ENCODE results near the gene MRPL55. TPM values are rescaled to one million over a fixed set of nuclear protein-coding genes. Genes with fewer than 3 reads are reported as not detected.

MRPL55 gene
- total RNA-seq, 1 experiment from 2014 or later: 76.6 TPM

GRCh38 chr1:228154670-228155571 lies 45.8 kb upstream of the MRPL55 start:
- DNase-seq: no peak
- no peaks in the 10 kb centered on the region for H3K36me3 ChIP-seq (ENCODE audit: insufficient read depth, low read length)
- H3K9me2 ChIP-seq (replicated peaks; ENCODE audit: insufficient read depth, low read length): no peaks in the 10 kb centered on the region
- H3K9ac ChIP-seq (ENCODE audit: low read length): no peak overlapping the region
- H4K20me1 ChIP-seq (ENCODE audit: insufficient read depth, low read depth, low read length): no peaks in the 10 kb centered on the region
- H3K4me3 ChIP-seq (ENCODE audit: low read length): no peak overlapping the region
- H3K9me3 ChIP-seq (ENCODE audit: low read length): no peaks in the 10 kb centered on the region
- no peaks in the 10 kb centered on the region for H3K4me1 ChIP-seq (ENCODE audit: low read length)
- no peak overlapping the region for H3K27ac ChIP-seq (ENCODE audit: low read length)
- no peak overlapping the region for H2AFZ ChIP-seq (ENCODE audit: low read length)
- H3K4me2 ChIP-seq (ENCODE audit: low read depth, low read length, poor library complexity, severe bottlenecking): no peak overlapping the region
- H3K79me2 ChIP-seq (ENCODE audit: low read length): no peaks in the 10 kb centered on the region
- H3K27me3 ChIP-seq (ENCODE audit: low read length): no peaks in the 10 kb centered on the region

- H3K9ac ChIP-seq (ENCODE audit: low read length): no peak overlapping the region
- no peaks in the 10 kb centered on the region for H4K20me1 ChIP-seq (ENCODE audit: insufficient read depth, low read depth, low read length)
- H2AFZ ChIP-seq (ENCODE audit: low read length): no peak overlapping the region
- no peak overlapping the region for H3K27ac ChIP-seq (ENCODE audit: low read length)
- no peaks in the 10 kb centered on the region for H3K27me3 ChIP-seq (ENCODE audit: low read length)
- no peaks in the 10 kb centered on the region for H3K36me3 ChIP-seq (ENCODE audit: insufficient read depth, low read length)
- no peak for DNase-seq
- H3K4me1 ChIP-seq (ENCODE audit: low read length): no peaks in the 10 kb centered on the region
- H3K9me3 ChIP-seq (ENCODE audit: low read length): no peaks in the 10 kb centered on the region
- H3K79me2 ChIP-seq (ENCODE audit: low read length): no peaks in the 10 kb centered on the region
- no peak overlapping the region for H3K4me3 ChIP-seq (ENCODE audit: low read length)
- H3K4me2 ChIP-seq (ENCODE audit: low read depth, low read length, poor library complexity, severe bottlenecking): no peak overlapping the region
- H3K9me2 ChIP-seq (replicated peaks; ENCODE audit: insufficient read depth, low read length): no peaks in the 10 kb centered on the region
Observed at GRCh38 chr1:228154021-228154669, 45.0 kb upstream of the MRPL55 start.

- Histone ChIP-seq H4K20me1 (ENCODE audit: insufficient read depth, low read depth, low read length) (no peaks in the 10 kb centered on the region), H3K27me3 (ENCODE audit: low read length) (no peaks in the 10 kb centered on the region), H2AFZ (ENCODE audit: low read length) (no peak overlapping the region), H3K9ac (ENCODE audit: low read length) (no peak overlapping the region), H3K36me3 (ENCODE audit: insufficient read depth, low read length) (no peaks in the 10 kb centered on the region), H3K79me2 (ENCODE audit: low read length) (no peaks in the 10 kb centered on the region), H3K27ac (ENCODE audit: low read length) (no peak overlapping the region), H3K9me2 (replicated peaks; ENCODE audit: insufficient read depth, low read length) (no peaks in the 10 kb centered on the region), H3K4me1 (ENCODE audit: low read length) (no peaks in the 10 kb centered on the region), H3K9me3 (ENCODE audit: low read length) (no peaks in the 10 kb centered on the region), H3K4me2 (ENCODE audit: low read depth, low read length, poor library complexity, severe bottlenecking) (no peak overlapping the region), H3K4me3 (ENCODE audit: low read length) (no peak overlapping the region)
- no peak for DNase-seq
Observed at GRCh38 chr1:228152918-228153258, 43.8 kb upstream of the MRPL55 start.

GRCh38 chr1:228152097-228152917 lies 43.2 kb upstream of the MRPL55 start:
- Histone ChIP-seq H3K27ac (ENCODE audit: low read length) (no peak overlapping the region), H3K9ac (ENCODE audit: low read length) (no peak overlapping the region), H3K9me2 (replicated peaks; ENCODE audit: insufficient read depth, low read length) (no peaks in the 10 kb centered on the region), H3K36me3 (ENCODE audit: insufficient read depth, low read length) (no peaks in the 10 kb centered on the region), H3K4me1 (ENCODE audit: low read length) (no peaks in the 10 kb centered on the region), H4K20me1 (ENCODE audit: insufficient read depth, low read depth, low read length) (no peaks in the 10 kb centered on the region), H3K27me3 (ENCODE audit: low read length) (no peaks in the 10 kb centered on the region), H2AFZ (ENCODE audit: low read length) (no peak overlapping the region), H3K9me3 (ENCODE audit: low read length) (no peaks in the 10 kb centered on the region), H3K4me2 (ENCODE audit: low read depth, low read length, poor library complexity, severe bottlenecking) (no peak overlapping the region), H3K79me2 (ENCODE audit: low read length) (no peaks in the 10 kb centered on the region), H3K4me3 (ENCODE audit: low read length) (no peak overlapping the region)
- DNase-seq: no peak

GRCh38 chr1:228151180-228151925 lies 42.3 kb upstream of the MRPL55 start:
- DNase-seq: no peak
- Histone ChIP-seq H2AFZ (ENCODE audit: low read length) (no peak overlapping the region), H4K20me1 (ENCODE audit: insufficient read depth, low read depth, low read length) (no peaks in the 10 kb centered on the region), H3K9ac (ENCODE audit: low read length) (no peak overlapping the region), H3K9me3 (ENCODE audit: low read length) (no peaks in the 10 kb centered on the region), H3K27ac (ENCODE audit: low read length) (no peak overlapping the region), H3K9me2 (replicated peaks; ENCODE audit: insufficient read depth, low read length) (no peaks in the 10 kb centered on the region), H3K4me1 (ENCODE audit: low read length) (no peaks in the 10 kb centered on the region), H3K36me3 (ENCODE audit: insufficient read depth, low read length) (no peaks in the 10 kb centered on the region), H3K27me3 (ENCODE audit: low read length) (no peaks in the 10 kb centered on the region), H3K79me2 (ENCODE audit: low read length) (no peaks in the 10 kb centered on the region; the same call in 1 of the 2 replicates), H3K4me3 (ENCODE audit: low read length) (no peak overlapping the region), H3K4me2 (ENCODE audit: low read depth, low read length, poor library complexity, severe bottlenecking) (no peak overlapping the region)

- Histone ChIP-seq H3K4me2 (ENCODE audit: low read depth, low read length, poor library complexity, severe bottlenecking) (no peak overlapping the region), H3K9ac (ENCODE audit: low read length) (no peak overlapping the region), H3K36me3 (ENCODE audit: insufficient read depth, low read length) (no peaks in the 10 kb centered on the region), H3K9me3 (ENCODE audit: low read length) (no peaks in the 10 kb centered on the region), H3K27me3 (ENCODE audit: low read length) (no peaks in the 10 kb centered on the region), H2AFZ (ENCODE audit: low read length) (no peak overlapping the region), H3K27ac (ENCODE audit: low read length) (no peak overlapping the region), H3K9me2 (replicated peaks; ENCODE audit: insufficient read depth, low read length) (no peaks in the 10 kb centered on the region), H3K79me2 (ENCODE audit: low read length) (peaks cover 5% of the 10 kb centered on the region; the same call in 1 of the 2 replicates), H3K4me1 (ENCODE audit: low read length) (no peaks in the 10 kb centered on the region), H3K4me3 (ENCODE audit: low read length) (no peak overlapping the region), H4K20me1 (ENCODE audit: insufficient read depth, low read depth, low read length) (no peaks in the 10 kb centered on the region)
- no peak for DNase-seq
Observed at GRCh38 chr1:228150461-228151179, 41.5 kb upstream of the MRPL55 start.

GRCh38 chr1:228150120-228150460 lies 41.0 kb upstream of the MRPL55 start:
- no peaks in the 10 kb centered on the region for H3K9me3 ChIP-seq (ENCODE audit: low read length)
- H3K27ac ChIP-seq (ENCODE audit: low read length): no peak overlapping the region
- H3K27me3 ChIP-seq (ENCODE audit: low read length): no peaks in the 10 kb centered on the region
- no peak for DNase-seq
- H3K4me2 ChIP-seq (ENCODE audit: low read depth, low read length, poor library complexity, severe bottlenecking): no peak overlapping the region
- H3K36me3 ChIP-seq (ENCODE audit: insufficient read depth, low read length): no peaks in the 10 kb centered on the region
- no peaks in the 10 kb centered on the region for H3K4me1 ChIP-seq (ENCODE audit: low read length)
- H3K9ac ChIP-seq (ENCODE audit: low read length): no peak overlapping the region
- H3K79me2 ChIP-seq (ENCODE audit: low read length): peaks cover 10% of the 10 kb centered on the region; the same call in 1 of the 2 replicates
- no peaks in the 10 kb centered on the region for H3K9me2 ChIP-seq (replicated peaks; ENCODE audit: insufficient read depth, low read length)
- H3K4me3 ChIP-seq (ENCODE audit: low read length): no peak overlapping the region
- no peak overlapping the region for H2AFZ ChIP-seq (ENCODE audit: low read length)
- no peaks in the 10 kb centered on the region for H4K20me1 ChIP-seq (ENCODE audit: insufficient read depth, low read depth, low read length)

Data from Karpas-422 (cell line).